Type B pancreatic cell (in vitro differentiated cells): ENCODE data around the gene C1QTNF4. TPM values are rescaled to one million over a fixed set of nuclear protein-coding genes. Genes with fewer than 3 reads are reported as not detected.

Experiments
- DNase-seq: peaks from one replicate; pipeline ENCODE4 v3.0.0; 2021; ENCODE audit warnings: mixed read lengths; ENCODE audit not compliant: unreplicated experiment; ENCODE audit errors: extremely low spot score
- H3K27ac Mint-ChIP-seq: 2 replicates; pipeline ENCODE4 v1.8.0; 2021; ENCODE audit warnings: mild to moderate bottlenecking, mixed read lengths
- H3K27me3 Mint-ChIP-seq: 2 replicates; pipeline ENCODE4 v1.8.0; 2021; ENCODE audit warnings: mixed read lengths
- H3K36me3 Mint-ChIP-seq: 2 replicates; pipeline ENCODE4 v1.8.0; 2021; ENCODE audit warnings: mixed read lengths
- H3K4me1 Mint-ChIP-seq: one replicate; pipeline ENCODE4 v1.8.0; 2021; ENCODE audit warnings: mixed read lengths; ENCODE audit not compliant: unreplicated experiment
- H3K4me3 Mint-ChIP-seq: 2 replicates; pipeline ENCODE4 v1.8.0; 2021; ENCODE audit warnings: mild to moderate bottlenecking, mixed read lengths
- H3K9me3 Mint-ChIP-seq: 2 replicates; pipeline ENCODE4 v1.8.0; 2021; ENCODE audit warnings: mixed read lengths
- total RNA-seq: library from RNA; stranded (reverse); gene quantifications from 2 replicates; pipeline ENCODE4 v1.2.1, GENCODE V29; 2021; ENCODE audit warnings: low replicate concordance
- TF ChIP-seq, protein P1 (sequence below): fragments of 200-600 bp; sonication (generic); conservative IDR thresholded peaks from 2 replicates; pipeline ENCODE4 v1.5.0; 2021; ENCODE audit warnings: antibody characterized with exemption, mild to moderate bottlenecking

The C1QTNF4 gene
- total RNA-seq, 1 donor from 2014 or later: 11.7 TPM

DNA sequence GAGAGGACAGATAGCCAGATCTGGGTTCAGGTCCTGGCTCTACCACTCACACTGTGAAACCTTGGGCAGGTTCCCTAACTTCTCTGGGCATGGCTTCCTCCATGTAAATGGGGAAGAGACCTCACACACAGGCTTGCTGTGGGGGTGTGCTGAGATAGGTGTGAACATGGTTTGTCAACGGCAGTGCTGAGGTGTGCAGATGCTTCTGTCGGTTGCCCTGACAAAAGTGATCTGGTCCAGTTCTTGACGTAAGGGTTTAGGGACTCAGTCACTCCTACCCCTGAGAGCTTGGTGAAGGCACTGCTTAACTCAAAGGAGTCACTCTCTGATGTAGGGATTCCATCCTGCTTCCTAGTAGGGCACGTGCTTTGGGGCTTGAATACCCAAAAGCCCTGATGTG lies 2.0 kb downstream of the C1QTNF4 start:
- Mint-ChIP-seq H3K27me3 (peaks cover 40% of the 10 kb centered on the region), H3K4me3 (peak overlapping the region; percentile 41), H3K36me3 (no peaks in the 10 kb centered on the region), H3K4me1 (peaks cover 10% of the 10 kb centered on the region), H3K9me3 (no peaks in the 10 kb centered on the region), H3K27ac (no peak overlapping the region)
- no peak for DNase-seq
- TF ChIP-seq, protein P1, sequence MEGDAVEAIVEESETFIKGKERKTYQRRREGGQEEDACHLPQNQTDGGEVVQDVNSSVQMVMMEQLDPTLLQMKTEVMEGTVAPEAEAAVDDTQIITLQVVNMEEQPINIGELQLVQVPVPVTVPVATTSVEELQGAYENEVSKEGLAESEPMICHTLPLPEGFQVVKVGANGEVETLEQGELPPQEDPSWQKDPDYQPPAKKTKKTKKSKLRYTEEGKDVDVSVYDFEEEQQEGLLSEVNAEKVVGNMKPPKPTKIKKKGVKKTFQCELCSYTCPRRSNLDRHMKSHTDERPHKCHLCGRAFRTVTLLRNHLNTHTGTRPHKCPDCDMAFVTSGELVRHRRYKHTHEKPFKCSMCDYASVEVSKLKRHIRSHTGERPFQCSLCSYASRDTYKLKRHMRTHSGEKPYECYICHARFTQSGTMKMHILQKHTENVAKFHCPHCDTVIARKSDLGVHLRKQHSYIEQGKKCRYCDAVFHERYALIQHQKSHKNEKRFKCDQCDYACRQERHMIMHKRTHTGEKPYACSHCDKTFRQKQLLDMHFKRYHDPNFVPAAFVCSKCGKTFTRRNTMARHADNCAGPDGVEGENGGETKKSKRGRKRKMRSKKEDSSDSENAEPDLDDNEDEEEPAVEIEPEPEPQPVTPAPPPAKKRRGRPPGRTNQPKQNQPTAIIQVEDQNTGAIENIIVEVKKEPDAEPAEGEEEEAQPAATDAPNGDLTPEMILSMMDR: no peak

- H3K4me1 Mint-ChIP-seq: peaks cover 10% of the 10 kb centered on the region
- no peak for DNase-seq
- TF ChIP-seq, protein P1: no peak
- peaks cover 40% of the 10 kb centered on the region for H3K27me3 Mint-ChIP-seq
- no peaks in the 10 kb centered on the region for H3K36me3 Mint-ChIP-seq
- no peak overlapping the region for H3K27ac Mint-ChIP-seq
- no peak overlapping the region for H3K4me3 Mint-ChIP-seq
- no peaks in the 10 kb centered on the region for H3K9me3 Mint-ChIP-seq
Measured at GRCh38 chr11:47591764-47592163, 2.4 kb downstream of the C1QTNF4 start.

DNA sequence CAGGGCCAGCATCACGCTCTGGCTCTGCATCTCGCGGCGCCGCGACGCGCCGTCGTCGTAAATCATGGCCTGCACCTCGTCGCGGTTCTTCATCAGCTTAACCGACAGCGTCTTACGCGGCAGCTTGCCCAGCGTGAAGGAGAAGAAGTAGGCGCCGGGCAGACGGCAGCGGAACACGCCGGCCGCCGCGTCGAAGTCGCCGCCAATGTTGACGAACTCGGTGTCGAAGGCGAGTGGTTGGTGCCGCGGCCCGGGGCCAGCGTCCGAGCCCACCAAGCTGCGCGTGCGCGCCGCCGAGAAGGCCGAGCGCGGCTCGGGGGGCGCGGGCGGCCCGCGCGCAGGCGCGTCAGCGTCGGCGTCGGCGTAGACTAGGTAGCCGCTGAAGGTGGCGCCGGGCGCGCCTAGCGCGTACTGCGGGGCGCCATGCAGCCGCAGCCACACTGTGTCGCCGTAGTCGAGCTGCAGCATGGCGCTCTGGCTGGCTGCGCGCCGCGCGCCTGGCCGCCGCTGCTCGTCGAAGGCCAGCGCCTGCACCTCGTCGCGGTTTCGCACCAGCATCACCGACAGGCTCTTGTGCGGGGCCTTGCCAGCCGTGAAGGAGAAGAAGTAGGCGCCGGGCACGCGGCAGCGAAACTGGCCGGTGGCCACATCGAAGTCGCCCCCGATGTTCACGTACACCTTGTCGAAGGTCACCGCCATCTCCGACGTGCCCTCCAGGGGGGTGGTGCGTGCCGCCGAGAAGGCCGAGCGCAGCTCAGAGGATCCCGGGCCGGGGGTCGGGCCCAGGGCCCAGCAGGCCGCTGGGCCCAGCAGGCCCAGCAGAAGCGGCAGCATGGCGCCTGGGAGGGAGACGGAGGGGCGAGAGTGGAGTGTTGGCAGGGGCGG lies 4.0 kb downstream of the C1QTNF4 start:
- Mint-ChIP-seq H3K27ac (no peak overlapping the region), H3K27me3 (peaks cover 31% of the 10 kb centered on the region), H3K4me3 (no peak overlapping the region), H3K36me3 (no peaks in the 10 kb centered on the region), H3K9me3 (no peaks in the 10 kb centered on the region), H3K4me1 (peaks cover 15% of the 10 kb centered on the region)
- DNase-seq: no peak
- TF ChIP-seq, protein P1: no peak

DNA sequence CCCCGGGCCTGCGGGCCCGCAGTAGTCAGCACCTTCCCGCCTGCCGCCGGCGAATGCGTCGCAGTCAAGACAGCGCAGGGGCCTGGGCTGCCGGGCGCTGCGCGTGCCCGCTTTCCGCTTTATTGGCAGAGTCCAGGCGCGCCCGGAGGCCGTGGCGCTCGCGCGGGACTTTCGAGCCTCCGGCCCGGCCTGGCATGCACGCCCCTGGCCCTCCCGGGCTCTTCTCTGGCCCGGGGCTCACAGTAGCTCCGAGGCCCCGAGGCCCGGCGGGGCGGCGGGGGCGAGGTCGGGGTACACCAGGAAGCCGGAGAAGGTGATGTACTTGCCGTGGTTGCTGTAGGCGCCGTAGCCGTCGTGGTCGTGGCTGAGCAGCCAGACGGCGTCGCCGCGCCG lies 4.6 kb downstream of the C1QTNF4 start:
- Mint-ChIP-seq H3K4me3 (no peak overlapping the region), H3K27me3 (peaks cover 25% of the 10 kb centered on the region), H3K4me1 (peaks cover 12% of the 10 kb centered on the region), H3K36me3 (peaks cover under 1% of the 10 kb centered on the region), H3K9me3 (no peaks in the 10 kb centered on the region), H3K27ac (no peak overlapping the region)
- TF ChIP-seq, protein P1: no peak
- DNase-seq: no peak

DNA sequence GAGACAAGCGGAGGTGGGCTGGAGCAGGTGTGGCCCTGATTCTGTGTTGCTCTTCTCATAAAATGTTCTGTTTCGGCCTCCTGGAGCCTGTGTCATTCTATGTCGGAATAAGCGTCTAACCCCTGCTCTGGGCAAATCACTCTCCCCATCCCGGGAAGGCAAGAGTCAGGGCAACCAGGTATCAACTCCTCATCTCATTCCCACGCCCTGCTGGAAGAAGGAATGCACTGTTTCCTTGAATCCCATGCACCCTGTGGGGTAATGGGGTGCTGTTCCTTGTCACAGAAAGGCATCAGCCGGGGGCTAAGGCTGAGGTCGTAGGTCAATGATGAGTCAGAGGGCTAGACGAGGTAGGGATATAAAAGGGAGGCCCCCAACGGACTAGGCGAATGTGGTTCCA lies 5.1 kb downstream of the C1QTNF4 start:
- H3K36me3 Mint-ChIP-seq: peaks cover 5% of the 10 kb centered on the region
- no peak for DNase-seq
- peaks cover 22% of the 10 kb centered on the region for H3K27me3 Mint-ChIP-seq
- H3K4me3 Mint-ChIP-seq: no peak overlapping the region
- H3K9me3 Mint-ChIP-seq: no peaks in the 10 kb centered on the region
- no peak overlapping the region for H3K27ac Mint-ChIP-seq
- H3K4me1 Mint-ChIP-seq: peaks cover 9% of the 10 kb centered on the region
- TF ChIP-seq, protein P1: no peak
